GM18870 (cell line): Measurements from ENCODE around the gene TMEM30B.
"Not testable (repeated sequence)": the region's sequence is repeated elsewhere in the genome, so short reads cannot be mapped to it uniquely, and the experiment has no call there.

Source experiments
- ATAC-seq: cut with Tn5 transposase; IDR thresholded peaks from one replicate; pipeline ENCODE4 v1.9.1; 2021; ENCODE audit warnings: moderate library complexity; ENCODE audit not compliant: unreplicated experiment

TMEM30B gene

GRCh38 chr14:61266891-61267740, 14.0 kb downstream of the TMEM30B start:
- no peak for ATAC-seq

GRCh38 chr14:61266436-61266835, 14.7 kb downstream of the TMEM30B start:
- ATAC-seq, result no peak

GRCh38 chr14:61264651-61265050, 16.5 kb downstream of the TMEM30B start:
- ATAC-seq, result no peak

- no peak for ATAC-seq
Measured at GRCh38 chr14:61264010-61264571, 17.0 kb downstream of the TMEM30B start.

- ATAC-seq, result no peak
Measured at GRCh38 chr14:61262082-61262481, 19.1 kb downstream of the TMEM30B start.

- ATAC-seq, result no peak
Measured at GRCh38 chr14:61260939-61261776, 20.0 kb downstream of the TMEM30B start.

GRCh38 chr14:61258985-61259384, 22.2 kb downstream of the TMEM30B start:
- ATAC-seq, result no peak

- no peak for ATAC-seq
Measured at GRCh38 chr14:61257469-61258057, 23.6 kb downstream of the TMEM30B start.

GRCh38 chr14:61256826-61257468, 24.2 kb downstream of the TMEM30B start:
- no peak for ATAC-seq

- ATAC-seq, result no peak
Measured at GRCh38 chr14:61255968-61256367, 25.2 kb downstream of the TMEM30B start.

GRCh38 chr14:61254808-61255526, 26.2 kb downstream of the TMEM30B start:
- no peak for ATAC-seq

- peak; percentile 14 for ATAC-seq
Measured at GRCh38 chr14:61253064-61253738, 27.9 kb downstream of the TMEM30B start.

- peak; percentile 90 for ATAC-seq
Measured at GRCh38 chr14:61252369-61253063, 28.6 kb downstream of the TMEM30B start.

GRCh38 chr14:61250063-61250462, 31.1 kb downstream of the TMEM30B start:
- no peak for ATAC-seq

- no peak for ATAC-seq
Measured at GRCh38 chr14:61247935-61248334, 33.2 kb downstream of the TMEM30B start.

- no peak for ATAC-seq
Measured at GRCh38 chr14:61246721-61247120, 34.4 kb downstream of the TMEM30B start.

GRCh38 chr14:61244009-61244408, 37.1 kb downstream of the TMEM30B start:
- no peak for ATAC-seq

- no peak for ATAC-seq
Measured at GRCh38 chr14:61240206-61240605, 40.9 kb downstream of the TMEM30B start.

GRCh38 chr14:61239285-61239684, 41.9 kb downstream of the TMEM30B start:
- not testable (repeated sequence) for ATAC-seq
